ENCODE data around the gene COL16A1. TPM values are rescaled to one million over a fixed set of nuclear protein-coding genes. Genes with fewer than 3 reads are reported as not detected.
A peak's percentile ranks its signal among the peaks of the same experiment; 100 is the strongest.

COL16A1 gene
- total and polyA plus RNA-seq, 5 donors from 2014 or later: not detected

- Histone ChIP-seq H3K9me3 (ENCODE audit: control insufficient read depth in 2 of 2, low read length in 2 of 2) (no peaks in the 10 kb centered on the region), H3K27me3 (ENCODE audit: control insufficient read depth, insufficient read depth, low read length) (no peaks in the 10 kb centered on the region), H3K4me1 (ENCODE audit: control insufficient read depth, insufficient read depth, low read length, poor library complexity, severe bottlenecking) (peaks cover 21% of the 10 kb centered on the region), H3K27ac (ENCODE audit: insufficient read depth, low read length, poor library complexity, severe bottlenecking) (no peak overlapping the region), H3K4me3 (ENCODE audit: low read depth, low read length) (no peak overlapping the region), H3K36me3 (ENCODE audit: control insufficient read depth, insufficient read depth, low read length) (peaks cover 2% of the 10 kb centered on the region)
- H3K4me3 Mint-ChIP-seq: peak overlapping the region; percentile 24 to 99 (median 98)
- H3K27ac Mint-ChIP-seq: peak overlapping the region; percentile 79 to 100 (median 87)
- peaks cover 0 to 9% (median 0%) of the 10 kb centered on the region in 7 donors for H3K9me3 Mint-ChIP-seq
- H3K4me1 Mint-ChIP-seq: peaks cover 10 to 46% (median 28%) of the 10 kb centered on the region in 4 donors
- DNase-seq: no peak
- no peaks in the 10 kb centered on the region for H3K36me3 Mint-ChIP-seq
- ATAC-seq (ENCODE audit: low read depth in 2 of 2): no peak
- peaks cover 8% of the 10 kb centered on the region for H3K27me3 Mint-ChIP-seq
Observed at GRCh38 chr1:31646259-31646960, 57.4 kb downstream of the COL16A1 start.

- peaks cover 21% of the 10 kb centered on the region for H3K4me1 ChIP-seq (ENCODE audit: control insufficient read depth, insufficient read depth, low read length, poor library complexity, severe bottlenecking)
- Mint-ChIP-seq H3K4me3 (peak overlapping the region; percentile 97 to 99 (median 98)), H3K4me1 (peaks cover 10 to 46% (median 28%) of the 10 kb centered on the region in 4 donors), H3K27me3 (peaks cover 8% of the 10 kb centered on the region), H3K36me3 (no peaks in the 10 kb centered on the region), H3K9me3 (peaks cover 0 to 9% (median 0%) of the 10 kb centered on the region in 7 donors), H3K27ac (peak overlapping the region; percentile 100)
- peak overlapping the region; percentile 99 for H3K27ac ChIP-seq (ENCODE audit: insufficient read depth, low read length, poor library complexity, severe bottlenecking)
- DNase-seq: no peak
- ATAC-seq (ENCODE audit: low read depth in 2 of 2): no peak
- H3K9me3 ChIP-seq (ENCODE audit: control insufficient read depth in 2 of 2, low read length in 2 of 2): no peaks in the 10 kb centered on the region
- H3K27me3 ChIP-seq (ENCODE audit: control insufficient read depth, insufficient read depth, low read length): no peaks in the 10 kb centered on the region
- H3K36me3 ChIP-seq (ENCODE audit: control insufficient read depth, insufficient read depth, low read length): peaks cover 7% of the 10 kb centered on the region
- H3K4me3 ChIP-seq (ENCODE audit: low read depth, low read length): peak overlapping the region; percentile 94
Observed at GRCh38 chr1:31645274-31645568, 58.6 kb downstream of the COL16A1 start.

- Mint-ChIP-seq H3K4me1 (peaks cover 10 to 46% (median 28%) of the 10 kb centered on the region in 4 donors), H3K36me3 (no peaks in the 10 kb centered on the region), H3K9me3 (peaks cover 0 to 9% (median 0%) of the 10 kb centered on the region in 7 donors), H3K27ac (peak within 1 kb of the TSS; percentile 100), H3K27me3 (peaks cover 8% of the 10 kb centered on the region), H3K4me3 (peak within 1 kb of the TSS; percentile 97 to 99 (median 98))
- Histone ChIP-seq H3K27ac (ENCODE audit: insufficient read depth, low read length, poor library complexity, severe bottlenecking) (peak within 1 kb of the TSS; percentile 99), H3K9me3 (ENCODE audit: control insufficient read depth in 2 of 2, low read length in 2 of 2) (no peaks in the 10 kb centered on the region), H3K36me3 (ENCODE audit: control insufficient read depth, insufficient read depth, low read length) (peaks cover 7% of the 10 kb centered on the region), H3K4me3 (ENCODE audit: low read depth, low read length) (peak within 1 kb of the TSS; percentile 94), H3K4me1 (ENCODE audit: control insufficient read depth, insufficient read depth, low read length, poor library complexity, severe bottlenecking) (peaks cover 21% of the 10 kb centered on the region), H3K27me3 (ENCODE audit: control insufficient read depth, insufficient read depth, low read length) (no peaks in the 10 kb centered on the region)
- DNase-seq (peak; percentile 99 to 100 (median 99)), ATAC-seq (ENCODE audit: low read depth in 2 of 2) (peak; percentile 92)
Observed at GRCh38 chr1:31644560-31645273, 59.1 kb downstream of the COL16A1 start, which contains the start of gene PEF1. Gene PEF1 (minus strand): TSS chr1:31644876. CDS start chr1:31644864, 12 bp downstream.

- no peaks in the 10 kb centered on the region for H3K27me3 ChIP-seq (ENCODE audit: control insufficient read depth, insufficient read depth, low read length)
- no peaks in the 10 kb centered on the region for H3K36me3 Mint-ChIP-seq
- peaks cover 0 to 9% (median 0%) of the 10 kb centered on the region in 7 donors for H3K9me3 Mint-ChIP-seq
- H3K4me1 ChIP-seq (ENCODE audit: control insufficient read depth, insufficient read depth, low read length, poor library complexity, severe bottlenecking): peaks cover 21% of the 10 kb centered on the region
- ATAC-seq (ENCODE audit: low read depth in 2 of 2) (peak; percentile 29 to 33), DNase-seq (no peak)
- peak overlapping the region; percentile 99 for H3K27ac ChIP-seq (ENCODE audit: insufficient read depth, low read length, poor library complexity, severe bottlenecking)
- H3K9me3 ChIP-seq (ENCODE audit: control insufficient read depth in 2 of 2, low read length in 2 of 2): no peaks in the 10 kb centered on the region
- peak overlapping the region; percentile 100 for H3K27ac Mint-ChIP-seq
- H3K27me3 Mint-ChIP-seq: peaks cover 8% of the 10 kb centered on the region
- H3K4me1 Mint-ChIP-seq: peaks cover 10 to 46% (median 28%) of the 10 kb centered on the region in 4 donors
- H3K36me3 ChIP-seq (ENCODE audit: control insufficient read depth, insufficient read depth, low read length): peaks cover 8% of the 10 kb centered on the region
- H3K4me3 Mint-ChIP-seq: peak overlapping the region; percentile 97 to 99 (median 98)
- peak overlapping the region; percentile 94 for H3K4me3 ChIP-seq (ENCODE audit: low read depth, low read length)
Observed at GRCh38 chr1:31643976-31644559, 59.7 kb downstream of the COL16A1 start.

GRCh38 chr1:31642897-31643296, 60.9 kb downstream of the COL16A1 start:
- H3K9me3 Mint-ChIP-seq: peaks cover 0 to 9% (median 0%) of the 10 kb centered on the region in 7 donors
- peaks cover 17 to 48% (median 32%) of the 10 kb centered on the region in 4 donors for H3K4me1 Mint-ChIP-seq
- H3K27ac Mint-ChIP-seq: no peak overlapping the region
- ATAC-seq (ENCODE audit: low read depth in 2 of 2) (no peak), DNase-seq (no peak)
- peaks cover 8% of the 10 kb centered on the region for H3K27me3 Mint-ChIP-seq
- Histone ChIP-seq H3K27me3 (ENCODE audit: control insufficient read depth, insufficient read depth, low read length) (no peaks in the 10 kb centered on the region), H3K4me3 (ENCODE audit: low read depth, low read length) (no peak overlapping the region), H3K4me1 (ENCODE audit: control insufficient read depth, insufficient read depth, low read length, poor library complexity, severe bottlenecking) (peaks cover 24% of the 10 kb centered on the region), H3K27ac (ENCODE audit: insufficient read depth, low read length, poor library complexity, severe bottlenecking) (no peak overlapping the region), H3K36me3 (ENCODE audit: control insufficient read depth, insufficient read depth, low read length) (peaks cover 11% of the 10 kb centered on the region), H3K9me3 (ENCODE audit: control insufficient read depth in 2 of 2, low read length in 2 of 2) (no peaks in the 10 kb centered on the region)
- no peaks in the 10 kb centered on the region for H3K36me3 Mint-ChIP-seq
- peak overlapping the region in 3 of 4 donors; percentile 24 to 98 (median 97) for H3K4me3 Mint-ChIP-seq

- peaks cover 11% of the 10 kb centered on the region for H3K36me3 ChIP-seq (ENCODE audit: control insufficient read depth, insufficient read depth, low read length)
- no peaks in the 10 kb centered on the region for H3K27me3 ChIP-seq (ENCODE audit: control insufficient read depth, insufficient read depth, low read length)
- peak overlapping the region in 1 of 3 donors; percentile 21 for H3K27ac Mint-ChIP-seq
- H3K9me3 ChIP-seq (ENCODE audit: control insufficient read depth in 2 of 2, low read length in 2 of 2): no peaks in the 10 kb centered on the region
- H3K4me3 ChIP-seq (ENCODE audit: low read depth, low read length): no peak overlapping the region
- no peak for DNase-seq
- H3K27me3 Mint-ChIP-seq: peaks cover 8% of the 10 kb centered on the region
- H3K4me1 ChIP-seq (ENCODE audit: control insufficient read depth, insufficient read depth, low read length, poor library complexity, severe bottlenecking): peaks cover 27% of the 10 kb centered on the region
- ATAC-seq (ENCODE audit: low read depth in 2 of 2): no peak
- peaks cover 0 to 8% (median 0%) of the 10 kb centered on the region in 7 donors for H3K9me3 Mint-ChIP-seq
- H3K4me3 Mint-ChIP-seq: no peak overlapping the region
- peaks cover 20 to 51% (median 37%) of the 10 kb centered on the region in 4 donors for H3K4me1 Mint-ChIP-seq
- H3K27ac ChIP-seq (ENCODE audit: insufficient read depth, low read length, poor library complexity, severe bottlenecking): no peak overlapping the region
- H3K36me3 Mint-ChIP-seq: no peaks in the 10 kb centered on the region
Observed at GRCh38 chr1:31642366-31642765, 61.5 kb downstream of the COL16A1 start.

- Mint-ChIP-seq H3K9me3 (no peaks in the 10 kb centered on the region), H3K36me3 (peaks cover under 1% of the 10 kb centered on the region), H3K4me1 (peaks cover 25 to 55% (median 45%) of the 10 kb centered on the region in 4 donors), H3K27me3 (peaks cover 8% of the 10 kb centered on the region), H3K4me3 (no peak overlapping the region), H3K27ac (no peak overlapping the region)
- Histone ChIP-seq H3K9me3 (ENCODE audit: control insufficient read depth in 2 of 2, low read length in 2 of 2) (no peaks in the 10 kb centered on the region), H3K4me1 (ENCODE audit: control insufficient read depth, insufficient read depth, low read length, poor library complexity, severe bottlenecking) (peaks cover 27% of the 10 kb centered on the region), H3K27ac (ENCODE audit: insufficient read depth, low read length, poor library complexity, severe bottlenecking) (no peak overlapping the region), H3K4me3 (ENCODE audit: low read depth, low read length) (no peak overlapping the region), H3K27me3 (ENCODE audit: control insufficient read depth, insufficient read depth, low read length) (no peaks in the 10 kb centered on the region), H3K36me3 (ENCODE audit: control insufficient read depth, insufficient read depth, low read length) (peaks cover 11% of the 10 kb centered on the region)
- no peak for DNase-seq
- no peak for ATAC-seq (ENCODE audit: low read depth in 2 of 2)
Observed at GRCh38 chr1:31640964-31641363, 62.9 kb downstream of the COL16A1 start.
